Right lobe of liver (tissue), 6 donors: Measurements from ENCODE around the gene BNIP3. TPM values are rescaled to one million over a fixed set of nuclear protein-coding genes. Genes with fewer than 3 reads are reported as not detected.

Source experiments
- ATAC-seq, 4 donors: fragments of 200-7000 bp; cut with Tn5 transposase; one replicate each; pipeline ENCODE4 v1.9.1; 2020; ENCODE audit warnings: mild to moderate bottlenecking in 4 of 4, moderate library complexity in 4 of 4
- DNase-seq, 3 donors: peaks; one replicate each; pipeline ENCODE4 v3.0.0-alpha.2; 2020
- H3K27ac ChIP-seq, 3 donors: fragments of 200-600 bp; one replicate each; pipeline ENCODE4 v1.8.0; 2022
- H3K27me3 ChIP-seq, 2 donors: fragments of 200-600 bp; one replicate each; pipeline ENCODE4 v1.8.0; 2022
- H3K36me3 ChIP-seq, 4 donors: fragments of 200-600 bp; sonication (generic) in 1 of 4; one replicate each; pipeline versions ENCODE4 v1.5.1 to v1.8.0; 2017 to 2022; ENCODE audit warnings: control low read depth in 1 of 4
- H3K4me1 ChIP-seq, 4 donors: fragments of 200-600 bp; sonication (generic) in 1 of 4; one replicate each; pipeline versions ENCODE4 v1.5.1 to v1.8.0; 2017 to 2022; ENCODE audit warnings: control low read depth in 1 of 4
- H3K4me3 ChIP-seq, 3 donors: fragments of 200-600 bp; one replicate each; pipeline ENCODE4 v1.8.0; 2022
- H3K9me3 ChIP-seq, 4 donors: fragments of 200-600 bp; sonication (generic) in 1 of 4; one replicate each; pipeline versions ENCODE4 v1.5.1 to v1.8.0; 2017 to 2022; ENCODE audit warnings: control low read depth in 1 of 4
- CTCF ChIP-seq, 4 donors: fragments of 200-600 bp in 3 of 4; fragments of 450-650 bp in 1 of 4; IDR thresholded peaks; one replicate each; pipeline versions ENCODE4 v1.5.1 to v1.8.0; 2016 to 2022; ENCODE audit warnings: antibody characterized with exemption in 4 of 4, mild to moderate bottlenecking in 2 of 4
- POLR2A ChIP-seq: fragments of 450-650 bp; IDR thresholded peaks from one replicate; pipeline ENCODE4 v1.6.1; 2017; ENCODE audit warnings: antibody characterized with exemption, mild to moderate bottlenecking
- WGBS: methylation state at CpG from one replicate; pipeline ENCODE4 v1.1.6; 2018; ENCODE audit warnings: low coverage, low lambda C conversion rate; ENCODE audit not compliant: insufficient coverage; ENCODE audit errors: missing lambda C conversion rate; 5-methylcytosine and 5-hydroxymethylcytosine counted together
- intact Hi-C, 2 donors: fragments of 100-400 bp; cut with DNase I; formaldehyde crosslinking; loops; one replicate each; pipeline versions ENCODE4 v1.11.2 to v1.14.1; 2022
- total RNA-seq, 6 experiments: library from RNA; depleted of rRNA in 2 of 6; stranded (reverse); fragments of >200 nt in 2 of 6; fragmentation: NEBNext Ultra II Directional in 3 of 6; extraction: Animal tissue kit (Norgen Biotek cat#: 25700) in 3 of 6; gene quantifications; one replicate each; pipeline versions ENCODE4 v1.1.0 to v1.2.4, GENCODE V29; 2016 to 2023
- donor health status: DM: no; HTN: yes; CAD: no.
- donor health status: DM: no; HTN: no; CAD: no.
- donor health status: DM: no; HTN: no; CAD: no.
- donor health status: DM: no; HTN: yes; CAD: no.
- donor health status: DM: no; HTN: yes; CAD: no.

BNIP3 gene
- total RNA-seq, 6 experiments from 2014 or later: 87.7 to 373 (median 102) TPM

GRCh38 chr10:132020456-132020855 lies 38.7 kb upstream of the BNIP3 start:
- TF ChIP-seq POLR2A (no peak), CTCF (IDR thresholded peaks at IDR 0.05) (no peak)
- H3K4me1 ChIP-seq: peaks cover 0 to 8% (median 0%) of the 10 kb centered on the region in 4 donors
- ATAC-seq (no peak), DNase-seq (no peak)
- no peaks in the 10 kb centered on the region for H3K27me3 ChIP-seq
- no peak overlapping the region for H3K4me3 ChIP-seq
- intact Hi-C loops: loop anchor here (5.0 kb wide), 1 partner anchor 138 kb away; no protein-coding TSS in a partner anchor
- no peaks in the 10 kb centered on the region for H3K9me3 ChIP-seq
- no peak overlapping the region for H3K27ac ChIP-seq
- H3K36me3 ChIP-seq: no peaks in the 10 kb centered on the region
- 75% methylated on average over 12 of the region's 13 CpGs for WGBS

DNA sequence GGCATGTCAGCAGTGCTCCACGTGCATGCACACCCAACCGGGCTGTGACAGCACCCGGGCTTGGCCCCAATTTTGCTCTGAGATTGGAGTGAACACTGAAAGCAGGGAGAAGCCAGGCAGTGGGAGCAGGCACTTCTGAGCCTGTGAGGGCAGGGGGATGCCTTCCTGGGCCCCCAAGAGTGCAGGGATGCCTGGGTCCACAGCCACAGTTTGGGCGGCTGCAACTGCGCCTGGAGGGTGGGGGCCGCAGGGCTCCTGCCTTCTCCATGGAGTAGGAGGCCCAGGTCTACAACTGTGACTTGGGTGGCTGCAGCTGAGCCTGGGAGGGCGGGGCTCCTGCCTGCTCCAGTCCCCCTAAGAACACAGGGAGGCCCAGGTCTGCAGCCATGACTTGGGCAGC lies 37.6 kb upstream of the BNIP3 start:
- Histone ChIP-seq H3K9me3 (no peaks in the 10 kb centered on the region), H3K27ac (no peak overlapping the region), H3K4me1 (peaks cover 0 to 8% (median 0%) of the 10 kb centered on the region in 4 donors), H3K36me3 (no peaks in the 10 kb centered on the region), H3K27me3 (no peaks in the 10 kb centered on the region), H3K4me3 (no peak overlapping the region)
- no peak for DNase-seq
- no peak for TF ChIP-seq CTCF (IDR thresholded peaks at IDR 0.05)
- no peak for TF ChIP-seq POLR2A
- intact Hi-C loops: loop anchor here in 1 of 2 donors (5.0 kb wide), 1 partner anchor 122 kb away; no protein-coding TSS in a partner anchor
- no peak for ATAC-seq
- WGBS: no CpG with 5 or more reads among the region's 7 CpGs

DNA sequence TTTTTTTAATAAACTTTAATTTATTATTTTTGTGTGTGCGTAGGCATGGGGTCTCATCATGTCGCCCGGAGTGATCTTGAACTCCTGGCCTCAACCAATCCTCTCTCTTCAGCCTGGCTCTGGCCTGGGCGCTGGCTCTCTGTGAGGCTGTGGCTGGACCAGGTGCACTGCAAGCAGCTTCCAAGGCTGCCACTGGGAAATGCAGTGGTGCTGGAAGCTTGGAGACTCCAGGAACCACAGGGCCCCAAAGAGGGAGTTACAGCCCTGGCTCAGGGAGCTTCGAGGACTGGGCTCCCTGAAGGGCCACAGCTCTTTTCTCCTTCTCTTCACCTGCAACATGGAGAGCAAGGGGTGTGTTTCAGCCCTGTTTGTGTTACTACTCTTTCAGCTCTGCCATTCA lies 36.7 kb upstream of the BNIP3 start:
- intact Hi-C loops: loop anchor here in 1 of 2 donors (5.0 kb wide), 1 partner anchor 121 kb away; no protein-coding TSS in a partner anchor
- TF ChIP-seq POLR2A (no peak), CTCF (IDR thresholded peaks at IDR 0.05) (no peak)
- 57% methylated on average over 2 of the region's 5 CpGs for WGBS
- Histone ChIP-seq H3K27ac (no peak overlapping the region), H3K4me1 (peaks cover 0 to 7% (median 0%) of the 10 kb centered on the region in 4 donors), H3K27me3 (no peaks in the 10 kb centered on the region), H3K9me3 (no peaks in the 10 kb centered on the region), H3K4me3 (no peak overlapping the region), H3K36me3 (no peaks in the 10 kb centered on the region)
- DNase-seq (no peak), ATAC-seq (no peak)

DNA sequence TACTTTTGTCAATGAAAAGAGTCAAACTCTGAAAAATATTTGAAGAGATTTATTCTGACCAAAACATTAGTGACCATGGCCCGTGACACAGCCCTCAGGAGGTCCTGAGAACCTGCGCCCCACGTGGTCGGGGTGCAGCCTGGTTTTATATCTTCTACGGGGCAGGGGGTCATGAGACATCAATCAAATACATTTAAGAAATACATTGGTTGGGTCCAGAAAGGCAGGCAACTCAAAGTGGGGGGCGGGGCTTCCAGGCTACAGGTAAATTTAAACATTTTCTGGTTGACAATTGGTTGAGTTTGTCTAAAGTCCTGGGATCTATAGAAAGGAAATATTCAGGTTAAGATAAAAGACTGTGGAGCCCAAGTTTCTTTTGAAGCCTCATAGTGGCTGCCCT lies 34.8 kb upstream of the BNIP3 start:
- Histone ChIP-seq H3K4me1 (no peaks in the 10 kb centered on the region), H3K27me3 (no peaks in the 10 kb centered on the region), H3K9me3 (no peaks in the 10 kb centered on the region), H3K4me3 (no peak overlapping the region), H3K27ac (no peak overlapping the region), H3K36me3 (no peaks in the 10 kb centered on the region)
- ATAC-seq (no peak), DNase-seq (no peak)
- intact Hi-C loops: loop anchor here in 1 of 2 donors (5.0 kb wide), 1 partner anchor 119 kb away; no protein-coding TSS in a partner anchor
- WGBS: 62% methylated on average over 6 of the region's 6 CpGs
- no peak for TF ChIP-seq POLR2A
- no peak for TF ChIP-seq CTCF (IDR thresholded peaks at IDR 0.05)

- intact Hi-C loops: no loop called here
- Histone ChIP-seq H3K27me3 (no peaks in the 10 kb centered on the region), H3K4me3 (no peak overlapping the region), H3K4me1 (peaks cover 0 to 4% (median 0%) of the 10 kb centered on the region in 4 donors), H3K36me3 (no peaks in the 10 kb centered on the region), H3K9me3 (no peaks in the 10 kb centered on the region), H3K27ac (no peak overlapping the region)
- no peak for TF ChIP-seq CTCF (IDR thresholded peaks at IDR 0.05)
- TF ChIP-seq POLR2A: no peak
- no peak for DNase-seq
- ATAC-seq: no peak
- 38% methylated on average over 1 of the region's 1 CpG for WGBS
These were observed 29.7 kb upstream of the BNIP3 start for GRCh38 chr10:132011445-132011844.
